ENCODE results near the gene PTPRG.

PTPRG gene

GRCh38 chr3:62131620-62132019 is 570.2 kb downstream of the PTPRG start:
- no peak for DNase-seq

GRCh38 chr3:62132027-62132602 is 570.7 kb downstream of the PTPRG start:
- DNase-seq: no peak

GRCh38 chr3:62133015-62133414 is 571.6 kb downstream of the PTPRG start:
- DNase-seq: no peak

GRCh38 chr3:62134061-62134496 is 572.7 kb downstream of the PTPRG start:
- DNase-seq: peak; percentile 70

GRCh38 chr3:62135741-62136140 is 574.4 kb downstream of the PTPRG start:
- peak; percentile 67 for DNase-seq

GRCh38 chr3:62139957-62140356 is 578.6 kb downstream of the PTPRG start:
- DNase-seq: no peak

GRCh38 chr3:62142331-62143085 is 581.1 kb downstream of the PTPRG start:
- DNase-seq: no peak

- no peak for DNase-seq
These were observed 582.6 kb downstream of the PTPRG start for GRCh38 chr3:62143843-62144450.

- no peak for DNase-seq
These were observed 583.1 kb downstream of the PTPRG start for GRCh38 chr3:62144482-62144881.

GRCh38 chr3:62145086-62145757 is 583.9 kb downstream of the PTPRG start:
- no peak for DNase-seq

GRCh38 chr3:62149539-62149938 is 588.2 kb downstream of the PTPRG start:
- DNase-seq: no peak

- DNase-seq: no peak
These were observed 588.6 kb downstream of the PTPRG start for GRCh38 chr3:62149962-62150361.

- no peak for DNase-seq
These were observed 590.2 kb downstream of the PTPRG start for GRCh38 chr3:62151591-62151990.

GRCh38 chr3:62153231-62153630 is 591.9 kb downstream of the PTPRG start:
- no peak for DNase-seq

GRCh38 chr3:62154457-62155148 is 593.2 kb downstream of the PTPRG start:
- no peak for DNase-seq

GRCh38 chr3:62159056-62159708 is 597.8 kb downstream of the PTPRG start:
- DNase-seq: no peak

- peak; percentile 70 for DNase-seq
These were observed 598.3 kb downstream of the PTPRG start for GRCh38 chr3:62159709-62160092.

GRCh38 chr3:62161371-62161770 is 600.0 kb downstream of the PTPRG start:
- DNase-seq: no peak

GRCh38 chr3:62164196-62164595 is 602.8 kb downstream of the PTPRG start:
- DNase-seq: no peak

GRCh38 chr3:62164746-62165145 is 603.4 kb downstream of the PTPRG start:
- DNase-seq: no peak

- DNase-seq: no peak
These were observed 606.3 kb downstream of the PTPRG start for GRCh38 chr3:62167566-62168262.

- DNase-seq: no peak
These were observed 607.0 kb downstream of the PTPRG start for GRCh38 chr3:62168356-62168755.
